Progenitor cell of endocrine pancreas (in vitro differentiated cells): ENCODE measurements around the gene HS3ST1. TPM values are rescaled to one million over a fixed set of nuclear protein-coding genes. Genes with fewer than 3 reads are reported as not detected.

Experiments
- DNase-seq: peaks from one replicate; pipeline ENCODE4 v3.0.0; 2021; ENCODE audit warnings: low spot score; ENCODE audit not compliant: unreplicated experiment
- H3K27ac Mint-ChIP-seq: 2 replicates; pipeline ENCODE4 v1.8.0; 2021; ENCODE audit warnings: mild to moderate bottlenecking, moderate library complexity, mixed read lengths
- H3K27me3 Mint-ChIP-seq: 2 replicates; pipeline ENCODE4 v1.8.0; 2021; ENCODE audit warnings: mixed read lengths
- H3K36me3 Mint-ChIP-seq: 2 replicates; pipeline ENCODE4 v1.8.0; 2022; ENCODE audit warnings: mixed read lengths; ENCODE audit not compliant: insufficient read depth
- H3K4me1 Mint-ChIP-seq: 2 replicates; pipeline ENCODE4 v1.8.0; 2021; ENCODE audit warnings: low read depth, mixed read lengths
- H3K4me3 Mint-ChIP-seq: 2 replicates; pipeline ENCODE4 v1.8.0; 2021; ENCODE audit warnings: low read depth, mild to moderate bottlenecking, moderate library complexity, mixed read lengths
- H3K9me3 Mint-ChIP-seq: 2 replicates; pipeline ENCODE4 v1.8.0; 2021; ENCODE audit warnings: low read depth, mixed read lengths
- total RNA-seq: library from RNA; stranded (reverse); gene quantifications from 2 replicates; pipeline ENCODE4 v1.2.1, GENCODE V29; 2021
- TF ChIP-seq, protein P1 (sequence below): fragments of 200-600 bp; sonication (generic); IDR thresholded peaks from one replicate; pipeline ENCODE4 v1.5.0; 2021; ENCODE audit warnings: antibody characterized with exemption, mild to moderate bottlenecking; ENCODE audit not compliant: unreplicated experiment

HS3ST1 gene
- total RNA-seq, 1 donor from 2014 or later = 3.4 TPM

DNA sequence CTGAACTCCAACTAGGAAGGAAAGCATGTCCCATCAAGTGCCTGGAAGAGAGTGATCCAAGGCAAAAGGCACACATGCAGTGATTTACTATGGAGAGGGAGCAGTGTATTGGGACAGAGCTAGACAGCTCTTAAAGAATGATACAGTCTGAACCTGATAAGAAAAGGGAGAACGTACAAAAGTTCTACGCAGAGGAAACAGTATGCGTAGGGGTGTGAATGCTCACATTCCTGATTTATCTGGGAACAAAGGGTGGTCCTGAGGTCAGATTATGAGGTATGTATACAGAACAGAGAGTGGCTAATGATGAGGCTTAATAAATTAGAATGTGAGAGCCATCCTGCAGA is 12.0 kb downstream of the HS3ST1 start:
- DNase-seq = no peak
- Mint-ChIP-seq H3K27ac (no peak overlapping the region), H3K4me1 (peaks cover 16% of the 10 kb centered on the region), H3K4me3 (no peak overlapping the region), H3K9me3 (no peaks in the 10 kb centered on the region), H3K27me3 (peaks cover 18% of the 10 kb centered on the region), H3K36me3 (no peaks in the 10 kb centered on the region)
- TF ChIP-seq, protein P1, sequence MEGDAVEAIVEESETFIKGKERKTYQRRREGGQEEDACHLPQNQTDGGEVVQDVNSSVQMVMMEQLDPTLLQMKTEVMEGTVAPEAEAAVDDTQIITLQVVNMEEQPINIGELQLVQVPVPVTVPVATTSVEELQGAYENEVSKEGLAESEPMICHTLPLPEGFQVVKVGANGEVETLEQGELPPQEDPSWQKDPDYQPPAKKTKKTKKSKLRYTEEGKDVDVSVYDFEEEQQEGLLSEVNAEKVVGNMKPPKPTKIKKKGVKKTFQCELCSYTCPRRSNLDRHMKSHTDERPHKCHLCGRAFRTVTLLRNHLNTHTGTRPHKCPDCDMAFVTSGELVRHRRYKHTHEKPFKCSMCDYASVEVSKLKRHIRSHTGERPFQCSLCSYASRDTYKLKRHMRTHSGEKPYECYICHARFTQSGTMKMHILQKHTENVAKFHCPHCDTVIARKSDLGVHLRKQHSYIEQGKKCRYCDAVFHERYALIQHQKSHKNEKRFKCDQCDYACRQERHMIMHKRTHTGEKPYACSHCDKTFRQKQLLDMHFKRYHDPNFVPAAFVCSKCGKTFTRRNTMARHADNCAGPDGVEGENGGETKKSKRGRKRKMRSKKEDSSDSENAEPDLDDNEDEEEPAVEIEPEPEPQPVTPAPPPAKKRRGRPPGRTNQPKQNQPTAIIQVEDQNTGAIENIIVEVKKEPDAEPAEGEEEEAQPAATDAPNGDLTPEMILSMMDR = no peak

DNA sequence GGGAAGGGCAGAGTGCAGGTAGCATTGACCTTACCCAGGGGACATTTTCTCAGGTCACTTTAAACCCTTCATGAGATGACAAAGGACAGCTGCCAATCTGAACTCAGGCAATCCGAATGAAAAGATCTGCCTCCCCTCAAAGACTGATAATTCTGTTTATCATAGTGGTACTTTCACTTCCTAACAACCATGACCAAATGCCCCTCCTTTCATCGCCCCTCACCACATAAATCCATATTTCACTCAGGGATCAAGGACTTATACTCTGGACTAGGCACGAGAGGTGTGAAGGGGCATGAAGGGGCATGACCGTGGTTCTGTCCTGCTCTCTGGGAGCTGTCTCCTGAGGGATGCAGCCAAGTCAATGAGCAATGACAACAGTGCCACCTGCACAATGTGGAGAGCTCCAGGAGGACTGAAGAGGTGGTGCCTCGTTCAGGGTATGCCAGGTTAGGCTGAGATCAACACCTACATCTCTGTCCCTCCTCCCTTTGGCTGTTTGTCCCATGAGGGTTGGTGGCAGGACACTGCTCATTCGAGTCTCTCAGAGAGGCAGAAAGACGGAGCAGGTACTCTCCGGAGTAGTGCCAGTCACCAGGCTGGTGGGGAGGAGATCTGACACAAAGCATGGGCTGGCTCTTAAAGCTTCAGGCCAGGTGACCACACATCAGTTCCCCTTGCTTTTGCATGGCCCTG is 12.5 kb downstream of the HS3ST1 start:
- Mint-ChIP-seq H3K27ac (no peak overlapping the region), H3K4me1 (peaks cover 12% of the 10 kb centered on the region), H3K9me3 (no peaks in the 10 kb centered on the region), H3K27me3 (peaks cover 13% of the 10 kb centered on the region), H3K4me3 (no peak overlapping the region), H3K36me3 (no peaks in the 10 kb centered on the region)
- TF ChIP-seq, protein P1 = no peak
- DNase-seq = no peak

DNA sequence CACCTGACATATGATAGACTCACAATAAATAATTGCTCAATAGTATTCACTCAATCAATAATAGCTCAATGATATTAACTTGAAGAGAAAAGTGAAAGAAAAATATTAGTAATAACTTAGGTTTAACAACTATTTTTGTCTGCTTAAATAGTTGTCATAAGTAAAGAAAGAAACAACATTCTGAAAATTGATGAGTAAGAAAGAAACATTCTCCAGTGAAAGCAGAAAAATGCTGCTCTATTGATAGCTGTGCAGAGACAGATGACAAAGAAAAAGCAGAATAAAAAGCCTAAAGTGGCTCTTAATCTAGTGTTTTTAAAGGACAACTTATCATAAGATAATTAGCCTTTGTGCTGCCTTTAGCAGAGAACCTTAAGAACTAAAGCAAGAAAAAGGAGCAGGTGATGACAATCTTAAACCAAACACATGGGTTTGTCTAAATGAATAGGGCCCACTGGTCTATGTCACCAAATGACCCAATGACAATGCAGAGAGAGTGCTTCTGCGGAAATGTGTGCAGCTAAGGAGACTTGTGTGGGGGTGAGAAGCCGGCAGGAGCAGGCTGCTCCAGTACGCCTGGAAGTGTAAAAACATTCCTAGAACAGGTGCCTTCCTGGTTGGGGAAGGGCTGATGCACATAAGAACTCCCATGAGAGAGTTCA is 13.2 kb downstream of the HS3ST1 start:
- H3K27ac Mint-ChIP-seq = no peak overlapping the region
- no peak for DNase-seq
- no peaks in the 10 kb centered on the region for H3K9me3 Mint-ChIP-seq
- H3K4me1 Mint-ChIP-seq = peaks cover 11% of the 10 kb centered on the region
- TF ChIP-seq, protein P1 = no peak
- H3K27me3 Mint-ChIP-seq = peaks cover 6% of the 10 kb centered on the region
- H3K4me3 Mint-ChIP-seq = no peak overlapping the region
- no peaks in the 10 kb centered on the region for H3K36me3 Mint-ChIP-seq

DNA sequence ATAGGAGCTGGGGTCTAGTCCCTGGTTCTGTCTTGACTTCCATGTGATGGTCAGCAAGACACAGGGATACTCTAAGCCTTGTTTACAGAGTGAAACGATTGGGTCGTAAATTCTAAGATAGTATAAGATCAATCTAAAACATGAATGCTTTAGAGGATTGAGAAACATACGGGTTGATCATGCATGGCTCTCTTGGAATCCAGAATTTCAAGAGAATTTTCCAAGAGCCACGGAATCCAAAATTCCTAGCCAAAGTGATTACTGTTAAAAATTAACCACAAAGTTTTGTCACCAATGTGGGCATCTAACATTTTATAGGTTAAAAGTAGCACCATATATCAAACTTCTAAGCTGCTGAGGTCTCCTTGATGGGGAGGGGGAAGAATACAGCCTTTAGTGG is 16.5 kb downstream of the HS3ST1 start:
- H3K4me3 Mint-ChIP-seq = no peak overlapping the region
- H3K4me1 Mint-ChIP-seq = peaks cover 11% of the 10 kb centered on the region
- H3K27ac Mint-ChIP-seq = no peak overlapping the region
- no peaks in the 10 kb centered on the region for H3K9me3 Mint-ChIP-seq
- TF ChIP-seq, protein P1 = no peak
- no peaks in the 10 kb centered on the region for H3K36me3 Mint-ChIP-seq
- no peak for DNase-seq
- peaks cover 2% of the 10 kb centered on the region for H3K27me3 Mint-ChIP-seq

DNA sequence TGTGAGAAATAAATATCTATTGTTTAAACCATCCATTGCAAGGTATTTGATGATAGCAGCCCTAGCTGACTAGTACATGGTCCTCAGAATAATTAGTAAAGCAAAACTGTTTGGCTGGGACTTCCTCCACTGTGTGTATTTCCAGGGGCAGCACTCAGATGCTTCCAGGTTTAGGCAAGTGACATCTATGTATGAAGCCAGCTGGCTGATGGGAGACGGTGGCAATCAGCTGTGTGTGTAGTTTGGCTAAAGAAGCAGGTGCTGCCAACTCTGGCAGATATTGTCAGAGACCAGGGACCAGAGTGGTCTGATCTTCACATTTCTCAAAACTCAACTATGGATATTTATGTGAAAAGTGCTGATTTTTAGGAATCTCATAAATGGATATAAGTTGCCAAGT is 19.1 kb downstream of the HS3ST1 start:
- Mint-ChIP-seq H3K27ac (no peak overlapping the region), H3K4me1 (no peaks in the 10 kb centered on the region), H3K27me3 (peaks cover 2% of the 10 kb centered on the region), H3K36me3 (no peaks in the 10 kb centered on the region), H3K4me3 (no peak overlapping the region), H3K9me3 (no peaks in the 10 kb centered on the region)
- DNase-seq = no peak
- TF ChIP-seq, protein P1 = no peak
